K562 (cell line): ENCODE results near the gene PXK. TPM values are rescaled to one million over a fixed set of nuclear protein-coding genes. Genes with fewer than 3 reads are reported as not detected.

Experiments used
- CREM ChIP-seq: IDR thresholded peaks from 2 replicates; pipeline ENCODE4 v1.6.1; 2014; ENCODE audit warnings: antibody characterized with exemption, low read depth
- HDAC8 ChIP-seq: fragments of 450-650 bp; IDR thresholded peaks from 2 replicates; pipeline ENCODE4 v1.6.1; 2016; ENCODE audit warnings: mild to moderate bottlenecking, missing genetic modification characterization, moderate library complexity, missing compliant biosample characterization
- KDM1A ChIP-seq, 2 experiments: fragments of 450-650 bp; IDR thresholded peaks; 2 replicates each; pipeline ENCODE4 v1.6.1; 2016; ENCODE audit warnings: mild to moderate bottlenecking in 2 of 2
- LEF1 ChIP-seq: fragments of 450-650 bp; IDR thresholded peaks from 2 replicates; pipeline ENCODE4 v1.6.1; 2016; ENCODE audit warnings: mild to moderate bottlenecking
- NCOR1 ChIP-seq: fragments of 450-650 bp; IDR thresholded peaks from 2 replicates; pipeline ENCODE4 v1.6.1; 2016; ENCODE audit warnings: mild to moderate bottlenecking, moderate library complexity
- NR0B1 ChIP-seq: fragments of 450-650 bp; IDR thresholded peaks from one replicate; pipeline ENCODE4 v1.6.1; 2018; ENCODE audit warnings: mild to moderate bottlenecking, moderate library complexity; ENCODE audit not compliant: partially characterized antibody
- POLR2AphosphoS5 ChIP-seq: IDR thresholded peaks from 2 replicates; pipeline ENCODE4 v1.6.1; 2011; ENCODE audit warnings: mild to moderate bottlenecking, low read depth, low read length, moderate library complexity; ENCODE audit not compliant: control insufficient read depth, insufficient read depth
- RFX5 ChIP-seq: IDR thresholded peaks from 2 replicates; pipeline ENCODE4 v1.6.1; 2011; ENCODE audit warnings: low read depth, mild to moderate bottlenecking, improper control_type of control experiment, low read length
- TAL1 ChIP-seq: fragments of 450-650 bp; IDR thresholded peaks from 2 replicates; pipeline ENCODE4 v1.6.1; 2016; ENCODE audit warnings: mild to moderate bottlenecking
- TCF3 ChIP-seq: sonication (generic); formaldehyde crosslinking; IDR thresholded peaks from 2 replicates; pipeline ENCODE4 v1.4.0; 2020; ENCODE audit warnings: mild to moderate bottlenecking, missing genetic modification reagents
- TFAP4 ChIP-seq: sonication (generic); formaldehyde crosslinking; IDR thresholded peaks from 2 replicates; pipeline ENCODE4 v1.8.0; 2022; ENCODE audit warnings: missing genetic modification reagents, mild to moderate bottlenecking, moderate library complexity, borderline replicate concordance
- TGIF2 ChIP-seq: sonication (generic); formaldehyde crosslinking; IDR thresholded peaks from 2 replicates; pipeline ENCODE4 v1.8.1; 2022; ENCODE audit warnings: mild to moderate bottlenecking, missing genetic modification reagents, moderate library complexity
- ZNF121 ChIP-seq: sonication (generic); formaldehyde crosslinking; conservative IDR thresholded peaks from 2 replicates; pipeline ENCODE4 v1.8.0; 2022; ENCODE audit warnings: missing genetic modification reagents
- ZNF24 ChIP-seq: fragments of 450-650 bp; IDR thresholded peaks from 2 replicates; pipeline ENCODE4 v1.6.1; 2016
- ZNF263 ChIP-seq: sonication (generic); formaldehyde crosslinking; IDR thresholded peaks from 2 replicates; pipeline ENCODE4 v1.8.0; 2022; ENCODE audit warnings: mild to moderate bottlenecking, missing genetic modification reagents, borderline replicate concordance
- ZNF274 ChIP-seq: IDR thresholded peaks from 2 replicates; pipeline ENCODE4 v1.6.1; 2011; ENCODE audit warnings: low read depth, mild to moderate bottlenecking, low read length, moderate library complexity, borderline replicate concordance
- polyA plus RNA-seq, 8 experiments: library from polyadenylated mRNA; depleted of rRNA in 4 of 8; stranded (reverse) in 5 of 8; unstranded in 3 of 8; fragments of >200 nt; fragmentation: Nextera tagmentation in 2 of 8; fragmentation: Illumina TruSeq in 1 of 8; extraction: Ambion mirVana in 2 of 8; extraction: Trizol in 1 of 8; gene quantifications; 2 replicates each; pipeline versions ENCODE4 v1.2.1 to v1.2.3, GENCODE V29; 2011 to 2014; ENCODE audit warnings: inconsistent platforms in 1 of 8, missing spikeins in 1 of 8
- total RNA-seq, 7 experiments: library from RNA; depleted of rRNA in 6 of 7; stranded (reverse); fragments of >200 nt in 6 of 7; fragmentation: Illumina TruSeq in 2 of 7; extraction: Trizol in 2 of 7; gene quantifications; 2 replicates each; pipeline versions ENCODE4 v1.2.1 to v1.2.3, GENCODE V29; 2011 to 2021; ENCODE audit warnings: low replicate concordance in 1 of 7

The PXK gene
- total and polyA plus RNA-seq, 9 of the 15 experiments (the other 6 are each of a cell fraction or from before 2014, with no cell fraction given), result 3.3 to 19.9 (median 11.3) TPM

- no peak for TF ChIP-seq ZNF274
- peak; percentile 66; the same call in 1 of the 2 replicates for TF ChIP-seq POLR2AphosphoS5
- TF ChIP-seq HDAC8 (tag), result no peak
- no peak for TF ChIP-seq RFX5
- TF ChIP-seq TCF3 (CRISPR knock-in tag), result peak; percentile 60
- no peak for TF ChIP-seq TGIF2
- TF ChIP-seq TAL1, result peak; percentile 49
- TF ChIP-seq LEF1, result no peak
- TF ChIP-seq KDM1A (IDR thresholded peaks at IDR 0.05), result 0 out of 4 replicates have a peak, but pooled peaks of 1 of the 2 experiments have one; percentile 14
- peak; percentile 35; the same call in 1 of the 2 replicates for TF ChIP-seq ZNF121
- TF ChIP-seq TFAP4, result 0 out of 2 replicates have a peak, but pooled peaks have one; percentile 16
- no peak for TF ChIP-seq CREM
- no peak for TF ChIP-seq ZNF24
- no peak for TF ChIP-seq ZNF263
- no peak for TF ChIP-seq NR0B1
- TF ChIP-seq NCOR1, result no peak
Observed at GRCh38 chr3:58326267-58326900, 6.3 kb upstream of the PXK start (continued).
